ENCODE measurements around the gene CDX1.

The CDX1 gene

GRCh38 chr5:150162142-150162513 is 4.5 kb upstream of the CDX1 start:
- no peaks in the 10 kb centered on the region for H3K9me3 ChIP-seq
- H3K27me3 ChIP-seq: peaks cover 36% of the 10 kb centered on the region
- no peak overlapping the region for H3K27ac ChIP-seq
- H3K4me1 ChIP-seq (ENCODE audit: control insufficient read depth in 1 of 2, insufficient read depth in 1 of 2, low read depth in 1 of 2, low read length in 1 of 2): no peaks in the 10 kb centered on the region
- TF ChIP-seq CTCF (IDR thresholded peaks at IDR 0.05): no peak
- H3K36me3 ChIP-seq: no peaks in the 10 kb centered on the region
- no peak overlapping the region for H3K4me3 ChIP-seq (ENCODE audit: low read depth in 1 of 2, low read length in 1 of 2)

GRCh38 chr5:150163035-150163434 is 3.5 kb upstream of the CDX1 start:
- no peak for TF ChIP-seq CTCF (IDR thresholded peaks at IDR 0.05)
- Histone ChIP-seq H3K36me3 (no peaks in the 10 kb centered on the region), H3K4me1 (ENCODE audit: control insufficient read depth in 1 of 2, insufficient read depth in 1 of 2, low read depth in 1 of 2, low read length in 1 of 2) (no peaks in the 10 kb centered on the region), H3K4me3 (ENCODE audit: low read depth in 1 of 2, low read length in 1 of 2) (no peak overlapping the region), H3K27me3 (peaks cover 36% of the 10 kb centered on the region), H3K27ac (no peak overlapping the region), H3K9me3 (no peaks in the 10 kb centered on the region)

- Histone ChIP-seq H3K4me3 (ENCODE audit: low read depth in 1 of 2, low read length in 1 of 2) (no peak overlapping the region), H3K27ac (no peak overlapping the region), H3K9me3 (no peaks in the 10 kb centered on the region), H3K36me3 (no peaks in the 10 kb centered on the region), H3K4me1 (ENCODE audit: control insufficient read depth in 1 of 2, insufficient read depth in 1 of 2, low read depth in 1 of 2, low read length in 1 of 2) (no peaks in the 10 kb centered on the region), H3K27me3 (peaks cover 40% of the 10 kb centered on the region)
- no peak for TF ChIP-seq CTCF (IDR thresholded peaks at IDR 0.05)
Observed at GRCh38 chr5:150163547-150164059, 3.0 kb upstream of the CDX1 start.

GRCh38 chr5:150164211-150164980 is 2.2 kb upstream of the CDX1 start:
- Histone ChIP-seq H3K27ac (no peak overlapping the region), H3K4me3 (ENCODE audit: low read depth in 1 of 2, low read length in 1 of 2) (no peak overlapping the region), H3K9me3 (no peaks in the 10 kb centered on the region), H3K27me3 (peaks cover 48% of the 10 kb centered on the region), H3K36me3 (no peaks in the 10 kb centered on the region), H3K4me1 (ENCODE audit: control insufficient read depth in 1 of 2, insufficient read depth in 1 of 2, low read depth in 1 of 2, low read length in 1 of 2) (no peaks in the 10 kb centered on the region)
- no peak for TF ChIP-seq CTCF (IDR thresholded peaks at IDR 0.05)

GRCh38 chr5:150166037-150166649 is 435 bp upstream of the CDX1 start:
- Histone ChIP-seq H3K9me3 (no peaks in the 10 kb centered on the region), H3K4me1 (ENCODE audit: control insufficient read depth in 1 of 2, insufficient read depth in 1 of 2, low read depth in 1 of 2, low read length in 1 of 2) (no peaks in the 10 kb centered on the region), H3K4me3 (ENCODE audit: low read depth in 1 of 2, low read length in 1 of 2) (no peak overlapping the region), H3K27me3 (peaks cover 60% of the 10 kb centered on the region), H3K27ac (no peak overlapping the region), H3K36me3 (no peaks in the 10 kb centered on the region)
- no peak for TF ChIP-seq CTCF (IDR thresholded peaks at IDR 0.05)

Data from neutrophil (primary cell).